Stimulated activated CD8-positive, alpha-beta memory T cell treated with anti-CD3 and anti-CD28 coated beads, Interleukin-4, amount 100 ng/mL, for 4 hours (primary cell): Measurements from ENCODE around the gene FKBP6.
"Not testable (repeated sequence)": the region's sequence is repeated elsewhere in the genome, so short reads cannot be mapped to it uniquely, and the experiment has no call there.

Experiments used
- DNase-seq, 2 donors: peaks; one replicate each; pipeline ENCODE4 v3.0.0-alpha.2; 2020; ENCODE audit warnings: low read depth in 2 of 2, low spot score in 1 of 2

The FKBP6 gene

DNA sequence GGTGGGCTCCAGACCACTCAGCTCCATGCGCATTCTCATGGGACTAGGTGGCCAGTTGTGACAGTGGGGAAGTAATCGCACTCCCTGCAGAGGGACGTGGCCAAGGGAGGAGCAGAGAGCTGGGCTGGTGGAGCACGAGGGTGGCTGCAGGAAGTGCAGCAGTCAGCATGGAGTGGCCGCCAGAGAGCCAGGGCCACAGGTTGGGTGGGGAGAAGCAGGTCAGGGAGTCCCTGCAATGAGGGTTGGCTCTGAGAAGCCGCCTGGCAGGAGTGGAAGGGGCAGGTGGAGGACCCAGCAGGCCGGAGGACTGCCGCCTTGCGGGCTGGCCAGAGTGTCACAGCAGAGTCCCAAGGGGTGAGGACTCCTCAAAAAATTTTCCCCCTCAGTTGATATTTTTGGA, 26.2 kb downstream of the FKBP6 start:
- DNase-seq: no peak

DNA sequence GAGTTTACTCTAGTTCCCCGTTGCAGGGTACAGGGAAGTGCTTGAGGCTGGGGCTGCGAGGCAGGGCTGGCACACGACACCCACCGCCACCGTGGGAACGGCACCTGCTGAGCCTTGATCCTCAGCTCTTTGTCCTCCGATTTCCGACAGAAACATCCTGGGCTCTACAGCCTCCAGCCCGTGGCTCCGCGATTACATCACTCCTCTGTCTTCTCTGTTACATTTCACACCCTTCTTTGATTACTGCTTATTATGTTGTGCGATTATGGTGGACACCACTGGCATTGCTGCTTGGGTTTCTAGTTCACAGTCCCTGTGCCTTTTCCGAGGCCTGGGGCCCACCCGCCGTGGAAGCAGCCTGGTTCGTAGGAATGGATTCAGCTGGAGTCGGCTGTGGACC, 26.9 kb downstream of the FKBP6 start:
- no peak for DNase-seq

DNA sequence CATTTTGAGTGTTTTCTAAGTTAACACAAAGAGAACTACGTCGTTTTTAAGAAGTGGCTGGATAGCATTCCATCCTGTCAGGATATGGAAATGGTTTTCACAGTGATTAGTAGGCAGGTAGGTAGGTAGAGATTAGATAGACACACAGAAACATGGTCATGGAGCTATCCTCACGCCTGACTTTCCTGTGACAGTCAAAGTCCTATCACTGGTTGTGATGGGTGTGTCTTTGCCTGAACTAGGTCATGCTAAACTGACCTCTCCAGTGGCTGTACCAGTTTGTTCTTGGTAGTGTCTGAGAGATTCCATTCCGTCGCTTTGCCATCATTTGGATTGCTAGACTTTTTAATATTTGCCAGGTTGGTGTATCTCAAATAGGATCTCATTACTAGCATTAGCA, 28.2 kb downstream of the FKBP6 start:
- DNase-seq: no peak

DNA sequence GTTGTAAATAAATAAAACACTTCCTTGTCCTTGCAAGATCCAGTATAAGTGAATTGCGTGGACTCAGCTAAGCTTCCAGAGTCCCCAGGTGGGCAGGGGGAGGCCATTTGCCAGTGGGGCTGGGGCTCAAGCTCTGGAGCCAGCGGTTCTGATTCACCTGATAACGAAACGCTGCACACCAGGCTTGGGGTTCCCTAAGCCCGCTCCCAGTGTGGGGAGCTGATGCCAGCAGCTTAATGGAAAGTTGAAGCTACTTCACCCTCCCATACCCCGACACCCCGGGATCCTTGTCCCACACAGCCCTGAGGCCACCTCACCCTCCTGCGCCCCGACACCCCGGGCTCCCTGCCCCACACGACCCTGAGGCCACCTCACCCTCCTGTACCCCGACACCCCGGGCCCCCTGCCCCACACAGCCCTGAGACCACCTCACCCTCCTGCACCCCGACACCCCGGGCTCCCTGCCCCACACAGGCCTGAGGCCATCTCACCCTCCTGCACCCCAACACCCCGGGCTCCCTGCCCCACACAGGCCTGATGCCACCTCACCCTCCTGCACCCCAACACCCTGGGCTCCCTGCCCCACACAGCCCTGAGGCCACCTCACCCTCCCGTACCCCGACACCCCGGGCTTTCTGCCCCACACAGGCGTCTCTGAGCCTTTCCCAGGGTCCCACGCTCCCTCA, 30.8 kb downstream of the FKBP6 start:
- DNase-seq: no peak

DNA sequence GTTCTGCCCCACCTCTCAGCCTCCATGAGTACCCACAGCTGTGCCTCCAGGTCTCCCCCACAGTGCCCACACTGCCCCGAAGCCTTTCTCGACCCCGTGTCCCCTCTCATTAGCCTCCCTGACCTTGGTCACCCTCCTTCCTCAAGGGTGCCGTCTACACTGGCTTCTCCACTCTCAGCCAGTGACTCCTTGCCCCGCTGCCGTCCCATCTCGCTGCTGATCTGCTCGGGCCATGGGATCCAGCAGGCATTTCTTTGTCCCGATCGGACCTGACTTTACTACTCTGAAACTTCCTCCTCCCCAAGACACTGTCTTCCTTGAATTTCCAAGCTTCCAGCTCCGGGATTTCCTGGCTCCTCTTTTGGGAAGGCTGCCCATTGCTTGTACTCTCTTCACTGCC, 31.3 kb downstream of the FKBP6 start:
- DNase-seq: no peak

DNA sequence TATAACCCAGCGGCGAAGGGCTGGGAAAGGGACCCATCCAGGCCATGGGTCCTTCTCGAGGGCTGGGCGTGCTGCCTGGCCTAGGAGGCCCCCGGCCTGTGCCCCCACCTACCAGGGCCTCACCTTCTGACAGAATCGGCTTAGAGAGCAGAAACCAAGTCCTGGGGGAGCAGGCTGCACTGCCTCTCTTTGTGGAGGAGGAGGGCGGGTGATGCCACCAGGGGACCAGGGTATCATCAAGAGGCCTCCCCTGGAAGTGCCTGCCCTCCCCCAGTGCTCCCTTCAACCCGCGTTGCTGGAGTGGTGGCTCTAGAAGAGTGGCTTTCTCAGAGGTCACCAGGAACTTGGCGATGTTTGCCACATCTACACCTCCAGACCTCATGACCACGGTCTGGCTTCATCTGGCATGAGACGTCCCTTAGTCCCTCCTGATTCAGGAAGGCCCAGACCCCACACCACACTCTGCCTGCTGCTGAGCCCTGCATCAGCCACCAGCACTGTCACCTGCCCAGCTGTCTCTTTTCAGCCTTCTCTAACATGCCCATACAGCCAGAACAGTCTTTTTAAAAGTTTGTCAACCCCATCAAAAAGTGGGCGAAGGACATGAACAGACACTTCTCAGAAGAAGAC, 31.9 kb downstream of the FKBP6 start:
- DNase-seq: no peak

DNA sequence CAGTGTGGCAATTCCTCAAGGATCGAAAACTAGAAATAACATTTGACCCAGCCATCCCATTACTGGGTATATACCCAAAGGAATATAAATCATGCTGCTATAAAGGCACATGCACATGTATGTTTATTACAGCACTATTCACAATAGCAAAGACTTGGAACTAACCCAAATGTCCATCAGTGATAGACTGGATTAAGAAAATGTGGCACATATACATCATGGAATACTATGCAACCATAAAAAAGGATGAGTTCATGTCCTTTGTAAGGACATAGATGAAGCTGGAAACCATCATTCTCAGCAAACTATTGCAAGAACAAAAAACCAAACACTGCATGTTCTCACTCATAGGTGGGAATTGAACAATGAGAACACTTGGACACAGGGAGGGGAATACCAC, 32.6 kb downstream of the FKBP6 start:
- DNase-seq: not testable (repeated sequence)

DNA sequence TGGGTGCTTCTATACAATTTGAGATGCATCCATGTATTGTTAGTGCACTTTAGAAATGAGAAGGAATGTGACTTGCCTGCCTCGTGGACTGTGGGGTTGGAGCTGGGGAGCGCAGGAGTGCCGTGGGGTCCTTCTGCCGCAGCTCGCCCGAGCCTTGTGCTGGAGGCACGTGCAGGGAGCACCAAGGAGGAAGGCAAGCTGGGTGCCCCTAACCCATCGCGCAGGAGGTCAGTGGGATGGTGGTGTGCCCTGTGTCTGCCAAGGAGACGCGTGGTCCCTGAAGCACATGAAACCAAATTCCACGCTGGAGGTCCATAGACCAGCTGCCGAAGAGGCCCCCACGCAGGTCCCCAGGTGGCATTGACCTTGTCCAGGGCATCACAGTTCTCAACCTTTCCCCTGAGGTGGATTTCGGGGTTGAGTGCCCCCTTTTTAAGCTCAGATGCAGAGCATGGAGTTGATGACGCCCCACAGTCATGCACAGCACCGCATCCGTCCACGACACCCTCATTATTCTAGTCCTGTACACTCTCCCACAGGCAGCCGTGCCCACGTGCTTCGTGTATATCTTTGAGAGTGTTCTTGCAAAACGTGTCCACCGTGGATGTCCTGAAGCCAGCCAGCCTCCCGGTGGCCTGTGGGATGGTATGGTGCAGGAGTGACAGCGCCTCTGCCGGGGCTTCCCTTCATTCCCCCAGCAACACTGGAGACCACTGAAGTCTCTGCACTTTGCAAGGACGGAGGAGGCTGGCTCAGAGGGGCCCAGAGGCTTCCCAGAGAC, 35.5 kb downstream of the FKBP6 start:
- no peak for DNase-seq

DNA sequence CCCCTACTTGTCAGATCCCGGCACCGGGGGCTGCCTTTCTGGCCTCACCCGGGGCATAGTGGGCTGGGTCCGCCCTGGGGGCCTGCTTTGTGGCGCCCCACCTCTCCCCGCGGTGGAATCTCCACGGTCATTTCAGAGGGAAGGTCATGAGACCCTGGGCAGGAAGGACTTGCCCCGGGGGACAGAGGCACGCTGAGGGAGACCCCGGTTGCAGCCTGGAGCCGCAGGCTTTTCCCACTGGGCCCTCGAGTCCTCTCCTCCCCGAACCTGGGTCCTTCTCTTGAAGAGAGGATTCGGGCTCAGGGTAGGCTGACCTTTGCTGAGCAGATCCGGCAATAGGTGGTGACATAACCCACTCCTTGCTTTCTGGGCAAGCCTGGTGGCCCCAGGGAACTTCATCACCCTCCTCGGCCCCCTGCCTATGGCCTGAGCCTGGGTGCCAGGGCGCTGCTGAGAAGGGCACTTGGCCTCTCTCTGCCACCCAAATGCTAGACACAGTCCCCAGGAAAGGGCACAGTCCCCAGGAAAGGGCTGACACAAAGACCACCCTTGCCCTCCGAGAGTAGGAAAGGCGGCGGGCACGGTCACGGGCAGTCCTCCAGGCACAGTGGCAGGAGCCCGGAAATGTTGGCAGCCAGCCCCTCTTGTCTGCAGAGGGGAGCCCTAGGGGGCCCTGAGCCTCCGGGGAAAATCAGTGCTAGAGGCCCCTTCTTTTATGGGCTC, 36.2 kb downstream of the FKBP6 start:
- DNase-seq: no peak

DNA sequence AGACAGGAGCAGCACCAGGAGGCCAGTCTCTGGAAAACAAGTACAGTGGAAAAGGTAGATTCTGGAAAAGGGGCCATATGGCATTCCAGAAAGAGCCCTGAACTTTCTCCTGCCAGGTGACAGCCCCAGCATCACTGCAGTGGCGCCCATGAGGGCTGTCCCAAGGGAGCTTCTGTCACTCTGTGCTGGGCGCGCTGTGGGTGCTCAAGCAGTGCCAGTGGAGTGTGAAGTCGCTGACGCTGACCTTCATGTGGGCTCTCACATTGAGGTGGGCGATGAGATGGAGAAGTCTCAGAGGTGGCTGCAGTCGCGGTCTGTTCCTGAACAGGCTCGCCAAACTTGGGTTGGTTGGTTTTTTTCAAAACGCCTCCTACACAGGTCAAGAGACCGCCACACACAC, 38.2 kb downstream of the FKBP6 start:
- DNase-seq: no peak

DNA sequence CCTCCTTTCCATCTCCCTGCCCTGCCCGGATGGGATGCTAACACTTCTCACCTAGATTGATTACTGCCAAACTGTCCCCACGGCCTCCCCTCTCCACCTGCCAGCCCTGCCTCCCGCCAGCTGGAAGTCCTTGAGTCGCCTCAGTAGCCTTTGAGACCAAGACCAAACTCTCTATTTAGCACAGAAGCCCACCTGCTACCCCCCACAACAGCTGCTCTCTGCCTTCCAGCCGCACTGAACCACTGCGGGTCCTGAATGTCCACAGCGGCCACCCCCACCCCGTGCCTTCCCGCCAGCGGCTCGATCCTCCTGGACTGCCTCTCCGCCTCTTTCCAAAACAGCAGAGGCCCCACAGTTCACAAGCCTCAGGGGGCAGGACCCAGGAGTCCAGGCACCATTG, 39.0 kb downstream of the FKBP6 start:
- DNase-seq: no peak

DNA sequence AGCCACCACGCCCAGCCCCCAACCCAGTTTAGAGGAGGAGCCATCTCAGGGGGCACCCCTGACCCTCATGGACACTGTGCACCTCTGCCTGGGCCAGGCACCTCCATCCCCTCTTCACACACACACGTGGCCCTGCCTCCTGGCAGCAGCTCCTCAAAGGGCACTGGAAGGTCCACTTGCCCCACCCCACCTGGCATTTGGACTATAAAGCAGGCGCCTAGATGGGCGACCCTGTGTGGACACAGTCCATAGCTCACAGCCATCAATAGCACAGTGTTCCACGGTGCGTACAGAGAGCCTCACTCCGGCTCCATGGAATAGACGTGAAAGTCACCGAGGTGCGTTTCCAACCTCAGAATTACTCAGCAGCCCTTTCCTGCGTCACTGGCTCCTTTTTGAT, 41.0 kb downstream of the FKBP6 start:
- DNase-seq: no peak

DNA sequence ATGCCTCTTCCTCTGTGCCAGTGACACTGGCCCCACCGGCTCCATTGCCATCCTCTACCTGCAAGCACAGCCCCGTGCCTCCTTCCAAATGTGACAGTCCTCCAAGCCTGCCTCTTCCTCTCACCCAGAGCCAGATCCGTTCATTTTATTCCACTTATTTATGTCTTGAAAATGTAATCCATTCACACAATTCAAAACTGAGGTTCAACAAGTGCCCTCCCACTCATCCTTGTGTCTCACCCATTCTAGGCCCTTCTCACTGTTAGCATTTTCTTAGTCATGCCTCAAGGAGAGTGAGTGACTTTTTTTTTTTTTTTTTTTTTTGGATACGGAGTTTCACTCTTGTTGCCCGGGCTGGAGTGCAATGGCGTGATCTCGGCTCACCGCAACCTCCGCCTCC, 41.7 kb downstream of the FKBP6 start:
- no peak for DNase-seq

DNA sequence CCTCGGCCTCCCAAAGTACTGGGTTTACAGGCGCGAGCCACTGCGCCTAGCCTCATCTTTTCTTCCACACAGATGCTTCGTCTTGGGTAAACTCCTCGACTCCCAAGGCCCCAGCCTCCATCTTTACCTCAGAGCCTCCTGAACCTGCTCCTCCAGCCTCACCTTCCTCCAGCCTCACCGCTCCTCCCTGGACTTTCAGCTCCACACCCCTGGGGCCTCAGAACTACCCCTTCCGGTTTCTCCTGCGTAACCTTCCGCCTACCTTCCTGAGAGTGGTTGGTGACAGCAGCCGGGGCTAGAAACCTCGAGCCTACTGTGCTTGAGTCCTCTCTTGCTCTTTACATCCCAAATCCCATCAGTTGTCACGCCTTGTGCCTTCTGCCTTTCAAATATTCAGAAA, 45.8 kb downstream of the FKBP6 start:
- no peak for DNase-seq

DNA sequence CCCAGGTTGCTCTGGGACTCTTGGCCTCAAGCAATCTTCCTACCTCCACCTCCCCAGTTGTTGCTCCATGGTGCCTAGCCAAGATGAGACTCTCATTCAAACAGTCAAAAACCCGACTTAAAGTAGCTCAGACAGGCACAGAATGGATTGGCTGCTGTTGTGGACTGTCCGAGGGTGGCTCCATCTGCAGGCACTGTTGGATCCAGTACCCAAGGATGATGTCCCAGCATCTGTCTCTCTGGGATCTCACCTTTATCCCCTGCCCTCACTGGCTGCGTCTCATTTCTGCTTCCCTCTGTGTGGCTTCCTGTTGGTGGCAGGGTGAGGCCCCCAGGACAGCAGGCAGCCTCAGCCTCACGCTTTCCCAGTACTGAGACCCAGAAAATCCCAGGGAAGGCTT, 48.3 kb downstream of the FKBP6 start:
- DNase-seq: not testable (repeated sequence)

DNA sequence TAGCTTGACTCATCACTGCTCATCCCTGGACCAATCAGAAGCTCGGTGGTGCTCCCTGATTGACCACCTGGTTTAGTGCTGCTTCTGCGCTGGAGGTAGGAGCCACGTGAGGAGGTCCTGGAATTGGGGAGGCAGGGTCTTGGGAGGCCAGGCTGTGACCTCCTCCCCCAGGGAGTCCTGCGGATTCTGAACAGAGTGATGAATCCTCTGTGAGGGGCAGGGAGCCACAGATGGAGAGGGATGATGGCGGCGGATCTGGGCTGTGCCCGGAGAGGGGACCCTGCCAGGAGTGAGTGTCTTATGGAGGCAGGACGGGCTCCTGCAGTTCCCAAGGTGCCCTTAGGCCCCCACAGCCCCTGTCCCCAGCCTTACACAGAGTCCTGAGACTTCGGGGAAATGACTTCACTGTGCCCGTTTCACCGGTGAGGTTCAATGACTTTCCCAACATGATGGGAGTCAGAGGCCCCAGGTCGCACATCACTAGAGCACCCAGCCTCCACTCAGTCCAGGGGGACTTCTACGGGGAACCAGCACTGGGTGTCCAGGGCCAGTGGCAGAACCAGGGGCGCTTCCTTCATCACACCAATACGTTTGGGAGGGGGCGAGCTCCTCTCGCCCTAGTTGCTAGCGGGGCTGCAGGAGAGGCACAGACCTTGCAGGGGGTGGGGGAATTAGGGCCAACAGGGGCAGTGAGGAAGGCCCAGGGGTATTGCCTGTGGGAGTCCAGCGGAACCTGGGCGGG, 48.9 kb downstream of the FKBP6 start:
- no peak for DNase-seq

DNA sequence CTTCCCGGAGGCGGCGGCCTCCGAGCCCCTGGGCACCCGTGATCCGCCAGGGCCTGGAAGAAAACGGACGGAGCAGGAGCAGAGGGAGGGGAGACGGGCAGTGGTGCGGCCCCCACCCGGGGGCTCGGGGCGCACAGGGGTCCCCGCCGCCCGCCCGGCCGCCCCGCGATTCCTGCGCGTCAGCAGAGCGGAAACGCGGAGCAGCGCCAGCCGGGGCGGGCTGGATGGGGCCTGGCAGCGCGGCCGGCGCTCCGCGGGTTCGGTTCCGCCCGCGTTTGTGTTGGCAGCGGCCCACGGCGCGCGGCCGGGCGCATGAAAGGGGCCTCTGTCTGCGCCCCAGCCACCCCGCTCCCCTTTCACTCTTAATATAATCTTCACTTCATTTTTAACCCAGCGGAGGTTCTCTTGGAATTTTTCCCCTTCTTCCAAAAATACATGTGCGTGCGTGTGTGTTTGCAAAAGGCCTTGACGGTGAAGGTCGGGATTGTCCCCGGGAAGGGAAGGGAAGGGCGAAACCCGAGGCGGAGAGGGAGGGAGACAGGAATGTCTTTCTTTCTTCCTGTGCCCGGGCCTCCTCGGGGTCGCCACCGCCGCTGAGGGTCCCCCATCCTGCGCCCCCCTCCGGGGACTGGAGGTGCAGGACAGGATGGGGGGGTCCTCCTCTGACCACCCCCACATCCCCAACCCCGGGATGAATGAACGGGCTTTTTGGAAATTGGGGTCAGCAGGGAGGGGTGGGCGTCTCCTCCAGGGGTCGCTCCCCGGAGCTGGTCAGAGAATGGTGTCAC, 49.6 kb downstream of the FKBP6 start:
- not testable (repeated sequence) for DNase-seq

DNA sequence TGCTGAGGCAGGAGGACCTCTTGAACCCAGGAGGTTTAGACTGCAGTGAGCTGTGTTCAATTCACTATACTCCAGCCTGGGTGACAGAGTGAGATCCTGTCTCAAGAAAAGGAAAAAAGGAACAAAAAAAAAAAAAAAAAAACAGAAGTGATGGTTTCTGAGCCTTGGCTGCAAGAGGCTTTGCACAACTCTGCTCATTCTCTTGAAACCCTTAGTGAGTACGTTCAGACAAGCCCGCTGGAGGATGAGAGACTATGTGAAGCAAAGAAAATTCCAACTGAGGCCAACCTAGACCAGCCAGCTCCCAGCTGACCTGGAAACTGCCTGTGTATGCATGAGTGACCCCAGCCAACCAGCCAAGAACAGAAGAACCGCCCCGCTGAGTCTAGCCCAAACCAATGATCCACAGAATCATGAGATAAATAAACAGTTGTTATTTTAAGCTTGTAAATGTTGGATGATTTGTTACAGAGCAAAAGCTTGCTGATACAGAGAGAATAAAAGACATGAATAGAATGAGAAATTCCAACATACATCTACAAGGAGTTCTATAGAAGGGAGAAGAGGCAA, 55.1 kb downstream of the FKBP6 start:
- no peak for DNase-seq

DNA sequence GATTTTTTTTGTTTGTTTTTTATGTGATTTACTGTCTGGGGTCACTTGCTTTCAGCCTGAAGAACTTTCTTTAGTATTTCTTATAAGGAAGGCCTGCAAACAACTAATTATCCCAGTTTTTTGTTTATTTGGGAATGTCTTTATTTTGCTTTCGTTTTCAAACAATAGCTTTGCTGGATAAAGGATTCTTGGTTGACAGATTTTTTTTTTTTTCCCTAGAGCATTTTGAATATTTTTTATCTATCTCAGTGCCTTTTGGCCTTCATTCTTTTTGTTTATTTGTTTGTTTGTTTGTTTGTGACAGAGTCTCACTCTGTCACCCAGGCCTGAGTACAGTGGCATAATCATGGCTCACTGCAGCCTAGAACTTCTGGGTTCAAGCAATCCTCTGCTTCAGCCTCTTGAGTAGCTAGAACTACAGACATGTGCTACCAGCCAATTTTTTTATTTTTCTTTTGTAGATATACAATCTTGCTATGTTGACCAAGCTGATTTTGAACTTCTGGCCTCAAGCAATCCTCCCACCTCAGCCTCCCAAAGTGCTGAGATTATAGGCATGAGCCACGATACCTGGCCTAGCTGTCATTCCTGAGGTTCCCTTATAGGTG, 59.4 kb downstream of the FKBP6 start:
- DNase-seq: no peak
